SIG-M5 treated with dmso at 0.1 percent for 504 hours (cell line): ENCODE data around the gene ENTPD7.
"Not testable (repeated sequence)": the region's sequence is repeated elsewhere in the genome, so short reads cannot be mapped to it uniquely, and the experiment has no call there.

Experiments used
- DNase-seq: peaks from one replicate; lab custom pipeline; 2025; ENCODE audit not compliant: unreplicated experiment; lab: John Stamatoyannopoulos, UW

ENTPD7 gene, protein sequence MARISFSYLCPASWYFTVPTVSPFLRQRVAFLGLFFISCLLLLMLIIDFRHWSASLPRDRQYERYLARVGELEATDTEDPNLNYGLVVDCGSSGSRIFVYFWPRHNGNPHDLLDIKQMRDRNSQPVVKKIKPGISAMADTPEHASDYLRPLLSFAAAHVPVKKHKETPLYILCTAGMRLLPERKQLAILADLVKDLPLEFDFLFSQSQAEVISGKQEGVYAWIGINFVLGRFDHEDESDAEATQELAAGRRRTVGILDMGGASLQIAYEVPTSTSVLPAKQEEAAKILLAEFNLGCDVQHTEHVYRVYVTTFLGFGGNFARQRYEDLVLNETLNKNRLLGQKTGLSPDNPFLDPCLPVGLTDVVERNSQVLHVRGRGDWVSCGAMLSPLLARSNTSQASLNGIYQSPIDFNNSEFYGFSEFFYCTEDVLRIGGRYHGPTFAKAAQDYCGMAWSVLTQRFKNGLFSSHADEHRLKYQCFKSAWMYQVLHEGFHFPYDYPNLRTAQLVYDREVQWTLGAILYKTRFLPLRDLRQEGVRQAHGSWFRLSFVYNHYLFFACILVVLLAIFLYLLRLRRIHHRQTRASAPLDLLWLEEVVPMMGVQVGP

DNA sequence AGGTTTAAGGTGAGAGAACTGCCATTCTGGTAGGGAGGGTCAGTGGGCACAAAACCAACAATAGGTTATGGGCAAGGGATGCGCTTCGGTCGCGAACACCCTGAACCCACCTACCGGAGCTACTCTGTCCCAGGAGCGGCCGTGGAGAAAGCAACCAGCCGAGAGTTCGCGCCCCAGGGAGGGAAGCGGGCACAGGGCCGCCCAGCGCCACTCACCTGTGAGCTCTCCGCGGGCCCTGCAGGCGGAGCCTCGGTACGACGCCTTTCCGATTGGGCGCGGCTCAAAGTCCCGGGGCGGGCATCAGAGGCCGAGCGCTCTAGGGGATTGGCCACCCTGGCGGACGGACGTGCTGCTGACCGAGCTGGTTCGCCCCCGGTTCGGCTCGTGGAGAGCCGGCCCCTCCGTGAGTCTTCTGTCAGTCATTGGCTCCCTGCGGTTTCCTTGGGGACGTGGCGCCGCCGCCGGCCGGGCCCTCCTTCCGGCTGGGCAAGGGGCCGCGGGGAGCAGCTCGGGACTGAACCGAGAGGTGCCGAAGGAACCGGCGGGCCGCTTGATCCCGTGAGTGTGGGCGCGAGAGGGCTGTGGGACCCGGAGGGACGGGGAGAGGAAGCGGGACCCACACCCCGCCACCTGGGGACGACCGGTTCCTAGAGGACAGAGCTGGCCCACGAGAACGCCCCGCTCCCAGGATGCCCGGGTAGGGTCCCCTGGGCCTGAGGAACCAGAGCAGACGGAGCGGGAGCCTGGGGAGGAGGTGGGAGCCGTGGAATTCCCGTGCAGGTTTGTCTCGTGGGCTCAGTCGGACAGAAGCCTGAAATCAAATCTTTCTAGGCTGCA lies at the start of gene ENTPD7:
ENTPD7 (plus strand) TSS at position 479 of the 837 bp plus-strand sequence. CDS start 448 bp downstream, outside the sequence.
- peak; percentile 92 for DNase-seq

DNA sequence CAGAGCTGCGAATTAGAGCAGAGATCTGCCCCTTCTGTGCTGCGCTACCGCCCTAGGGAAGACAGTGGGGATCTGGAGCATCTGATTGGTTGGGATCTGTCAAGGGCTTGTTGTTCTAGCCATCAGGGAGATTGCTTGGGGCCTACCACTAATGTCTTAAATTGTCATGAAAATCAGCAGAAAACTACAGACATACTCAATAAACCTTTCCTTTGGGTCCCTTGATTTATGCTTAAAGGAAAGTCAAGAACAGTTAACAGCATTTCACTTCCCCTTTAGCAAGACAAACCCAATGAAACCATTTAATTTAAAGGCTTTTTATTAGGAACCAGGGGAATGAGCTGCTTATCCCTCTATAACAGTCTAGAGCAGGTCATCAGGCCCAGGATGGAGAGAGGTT lies 49.1 kb upstream of the ENTPD7 start:
- no peak for DNase-seq

DNA sequence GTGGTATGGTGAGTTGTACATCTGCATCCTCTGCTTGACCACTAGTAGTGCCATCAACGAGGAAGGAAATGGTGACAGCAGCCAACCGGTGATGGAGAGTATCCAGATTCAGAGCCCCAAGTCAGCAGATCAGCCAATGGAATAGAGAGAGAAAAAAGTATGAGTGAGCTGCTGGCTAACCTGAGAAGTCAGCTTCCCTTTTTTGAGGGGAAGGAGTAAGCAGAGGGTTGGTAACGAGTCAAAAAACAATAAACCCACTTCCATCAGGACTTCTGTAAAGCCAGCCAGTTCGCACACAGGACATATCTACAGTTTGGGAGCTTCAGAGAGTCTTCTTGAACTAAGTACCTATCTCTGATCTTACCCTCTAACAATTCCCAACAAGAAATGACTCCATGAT lies 48.0 kb upstream of the ENTPD7 start:
- no peak for DNase-seq

DNA sequence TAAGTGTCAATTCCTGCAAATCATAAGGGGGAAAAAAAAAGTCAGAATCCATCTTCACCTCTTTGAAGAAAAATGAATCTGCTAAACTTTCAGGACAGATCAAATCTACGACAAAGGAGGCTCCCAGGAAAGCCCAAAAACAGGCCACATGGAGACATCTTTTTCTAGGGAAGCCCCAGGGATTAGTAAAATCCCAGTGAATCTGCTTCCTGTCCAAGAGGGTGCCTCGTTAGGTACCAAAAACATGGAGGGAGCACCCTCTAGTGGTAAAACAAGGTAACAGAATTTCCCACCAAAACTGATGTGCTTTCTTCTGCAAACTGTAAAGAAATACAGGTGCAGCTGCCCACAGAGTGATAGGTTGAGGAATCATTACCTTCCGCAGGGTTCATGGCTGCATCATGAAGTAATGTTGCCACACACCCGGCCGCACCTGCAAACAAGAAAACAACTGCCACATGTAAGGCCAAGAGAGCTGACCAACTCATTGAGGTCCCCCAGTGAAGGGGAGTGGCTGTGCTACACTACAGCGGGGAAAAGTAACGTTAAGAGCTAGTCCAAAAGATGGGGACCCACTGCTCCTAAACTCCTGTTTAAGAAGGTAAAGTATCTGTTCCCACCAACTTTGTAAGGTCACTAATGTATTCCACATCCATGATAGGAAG lies 47.0 kb upstream of the ENTPD7 start:
- DNase-seq: peak; percentile 44

DNA sequence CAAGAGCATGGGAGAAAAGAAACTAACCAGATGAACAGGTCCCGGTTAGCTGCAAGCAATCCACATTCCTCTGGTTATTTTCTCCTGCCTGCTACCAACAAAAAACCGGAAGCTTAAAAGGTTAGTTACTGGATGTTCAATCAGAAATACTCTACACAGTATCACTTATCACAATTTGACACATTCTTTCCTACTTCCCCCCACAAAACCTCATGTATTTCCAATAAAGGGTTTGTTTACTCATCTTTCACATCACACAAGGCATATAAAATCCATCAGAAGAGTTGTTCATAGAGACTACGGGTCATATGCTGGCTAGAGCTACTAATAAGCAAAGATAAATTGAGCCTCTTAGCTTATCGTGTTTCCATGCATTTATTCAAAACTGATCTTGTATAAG lies 43.9 kb upstream of the ENTPD7 start:
- no peak for DNase-seq

DNA sequence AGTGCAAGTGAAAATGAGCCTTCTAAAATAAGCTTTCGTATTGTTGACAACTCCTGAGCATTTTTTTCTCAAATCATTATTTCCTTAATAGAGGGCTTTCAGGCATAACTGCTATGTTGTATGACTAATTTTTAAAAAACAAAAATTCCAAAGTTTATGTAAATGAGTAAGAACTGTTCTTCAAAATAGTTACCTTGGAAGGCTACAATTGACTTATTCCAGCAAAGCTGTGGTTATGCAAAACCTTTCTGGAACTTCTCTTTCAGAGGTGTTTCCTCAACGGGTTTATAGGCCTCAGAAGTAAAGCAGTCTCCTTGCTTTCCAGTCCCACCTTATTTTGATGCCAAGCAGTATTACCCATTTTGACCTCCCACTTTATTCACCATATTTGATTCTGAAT lies 41.6 kb upstream of the ENTPD7 start:
- DNase-seq: no peak

DNA sequence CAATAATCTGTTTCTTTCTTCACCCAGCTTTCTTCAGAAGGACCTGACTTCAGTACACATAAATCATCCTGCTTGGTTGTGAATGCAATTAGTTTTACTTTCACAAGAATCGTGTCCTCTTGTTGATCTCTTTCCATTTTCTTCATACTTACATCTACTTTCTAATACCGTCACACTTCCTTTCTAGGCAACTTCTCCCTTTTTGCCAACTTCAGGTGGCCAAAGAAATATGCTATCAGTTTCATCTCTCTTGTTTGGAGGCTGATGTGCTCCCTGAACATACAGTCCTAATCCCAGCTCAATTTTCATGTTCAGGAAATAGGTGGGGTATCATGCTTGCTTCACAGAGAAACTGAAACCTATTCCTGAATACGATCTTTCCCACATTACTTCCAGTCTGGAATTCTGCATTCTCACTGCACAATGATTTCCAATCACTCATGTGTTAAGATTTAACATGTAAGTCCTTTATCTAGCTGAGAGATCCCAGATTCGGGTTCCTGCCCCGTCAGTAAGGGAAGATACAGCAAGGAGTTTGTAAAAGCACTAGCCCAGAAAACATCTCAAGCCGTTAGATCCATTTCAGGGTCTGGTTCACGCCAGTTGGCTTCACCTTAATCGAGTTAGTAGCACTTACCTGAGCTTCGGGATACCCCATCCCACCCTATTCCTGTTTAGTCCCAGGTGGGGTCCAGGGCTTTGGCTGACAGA lies 40.1 kb upstream of the ENTPD7 start:
- DNase-seq: peak; percentile 66

DNA sequence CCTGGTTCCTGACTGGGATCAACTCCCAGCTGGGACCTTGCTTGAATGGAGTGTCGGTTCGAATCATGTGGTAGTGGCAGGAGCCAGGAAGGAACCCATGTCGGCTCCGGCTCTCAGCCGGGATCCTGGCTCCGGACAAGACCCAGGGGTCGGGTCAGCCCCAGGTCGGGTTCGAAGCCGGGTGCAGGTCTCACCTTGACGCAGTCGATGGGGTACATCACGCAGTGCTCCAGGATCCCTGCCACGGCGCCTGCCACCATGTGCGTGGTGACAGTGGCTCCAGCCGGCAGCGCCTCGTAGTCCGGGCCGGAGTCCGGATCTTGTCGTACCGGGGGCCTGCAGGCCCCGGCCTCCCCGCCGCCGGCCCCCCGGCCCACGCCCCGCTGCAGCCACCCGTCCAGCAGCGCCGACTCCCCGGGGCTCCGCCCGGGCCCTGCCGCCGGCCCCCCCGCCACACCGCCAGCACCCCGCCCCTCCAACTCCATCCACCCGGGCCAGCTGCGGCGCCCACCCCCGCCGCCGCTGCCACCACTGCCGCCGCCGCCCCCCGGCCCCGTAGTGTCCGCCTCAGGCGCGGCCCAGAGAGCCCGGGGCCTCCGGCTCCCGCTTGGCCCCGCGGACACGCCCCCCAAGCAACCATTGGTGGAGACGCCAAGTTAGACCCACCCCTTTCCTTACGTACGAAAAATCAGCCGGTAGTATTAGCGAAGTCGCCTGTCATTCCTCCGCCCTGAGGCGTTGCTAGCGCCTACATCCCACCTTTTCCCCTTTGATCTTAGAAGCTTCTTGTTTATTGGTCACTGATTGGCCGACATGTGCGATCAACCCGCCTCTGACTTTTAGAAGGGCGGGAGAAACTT lies 39.2 kb upstream of the ENTPD7 start, which contains the start of gene SLC25A28:
SLC25A28 (minus strand) TSS at position 589 of the 860 bp plus-strand sequence; CDS start at position 485, 104 bp downstream.
- DNase-seq: peak; percentile 99

DNA sequence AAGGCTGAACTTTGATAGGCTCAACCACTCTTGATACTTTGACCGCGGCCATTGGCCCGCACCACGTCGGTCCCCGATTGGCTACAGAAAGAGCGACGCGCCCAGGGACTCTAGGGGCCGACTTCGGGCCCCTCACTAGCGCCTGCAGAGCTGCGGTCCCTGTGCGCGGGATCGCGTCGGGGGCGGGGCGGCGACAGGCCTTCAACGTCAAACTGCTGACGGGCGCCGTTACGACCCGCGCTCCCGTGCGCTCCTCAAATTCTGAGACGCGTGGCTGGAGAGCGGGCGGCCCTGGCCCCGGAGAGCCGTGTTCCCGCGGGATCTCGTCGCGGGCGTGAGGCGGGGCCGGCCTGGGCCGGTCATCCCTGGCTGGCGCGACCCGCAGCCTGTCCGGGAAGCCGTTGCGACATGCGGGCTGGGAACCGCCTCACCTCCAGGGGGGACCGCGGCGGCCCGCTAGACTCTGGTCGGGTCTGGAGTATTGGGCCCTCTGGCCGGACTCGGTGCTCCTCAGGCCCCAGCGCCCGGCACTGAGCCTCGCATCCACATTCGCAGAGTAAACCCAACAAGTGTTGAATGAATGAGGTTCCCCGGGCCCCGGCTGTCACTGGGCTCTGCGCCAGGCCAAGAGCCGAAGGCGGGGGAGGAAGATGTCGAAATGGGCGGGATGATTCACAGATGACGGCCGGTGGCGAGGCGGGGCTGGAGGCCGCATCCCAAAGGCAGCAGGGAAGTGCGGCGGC lies 38.4 kb upstream of the ENTPD7 start:
- peak; percentile 76 for DNase-seq

DNA sequence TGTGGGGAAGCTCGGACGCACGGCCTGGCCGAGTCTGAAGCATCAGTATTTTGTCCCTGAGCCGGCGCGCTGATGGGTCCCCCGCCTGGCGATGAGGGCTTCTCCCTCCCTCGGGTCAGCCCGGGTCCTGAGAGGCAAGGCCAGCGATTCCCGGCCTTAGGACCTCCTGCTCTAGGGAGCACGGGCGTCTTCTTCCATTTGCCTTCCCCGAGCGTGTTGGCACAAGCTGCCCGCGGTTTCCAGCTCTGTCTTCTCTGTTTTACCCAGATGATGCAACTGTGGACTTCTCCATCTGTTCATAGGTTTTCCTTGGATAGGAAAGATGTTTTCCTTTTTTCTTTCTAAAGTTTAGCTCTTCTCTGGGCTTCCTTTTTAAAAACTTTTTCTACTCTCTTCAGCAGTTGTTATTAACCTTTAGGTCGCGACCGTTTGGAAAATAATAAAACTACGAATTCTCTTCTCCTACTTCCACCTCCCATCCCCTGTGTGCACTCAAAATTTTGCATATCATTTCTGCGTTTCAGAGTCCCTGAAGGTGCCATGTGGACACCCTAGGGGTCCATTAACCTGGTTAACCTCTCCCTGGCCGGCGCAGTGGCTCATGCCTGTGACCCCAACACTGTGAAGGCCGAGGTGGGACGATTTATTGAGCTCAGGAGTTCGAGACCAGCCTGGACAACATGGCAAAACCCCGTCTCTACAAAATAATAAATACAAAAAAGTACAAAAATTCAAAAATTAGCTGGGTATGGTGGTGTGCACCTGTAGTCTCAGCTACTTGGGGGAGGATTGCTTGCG lies 37.7 kb upstream of the ENTPD7 start:
- DNase-seq: peak; percentile 72

DNA sequence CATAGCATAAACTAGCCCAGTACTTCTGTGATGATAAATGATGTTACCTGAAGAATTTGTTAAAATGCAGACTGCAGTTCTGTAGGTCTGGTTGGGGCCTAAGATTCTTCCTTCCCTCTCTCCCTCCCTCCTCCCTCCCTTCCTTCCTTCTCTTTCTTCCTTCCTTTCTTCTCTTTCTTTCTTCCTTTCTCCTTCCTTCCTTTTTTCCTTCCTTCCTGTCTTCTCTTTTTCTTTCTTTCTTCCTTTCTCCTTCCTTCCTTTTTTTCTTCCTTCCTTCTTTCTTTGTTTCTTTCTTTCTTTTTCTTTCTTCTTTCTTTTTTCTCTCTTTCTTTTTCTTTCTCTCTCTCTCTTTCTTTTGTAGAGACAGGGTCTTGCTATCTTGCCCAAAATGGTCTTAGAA lies 35.4 kb upstream of the ENTPD7 start:
- no peak for DNase-seq

DNA sequence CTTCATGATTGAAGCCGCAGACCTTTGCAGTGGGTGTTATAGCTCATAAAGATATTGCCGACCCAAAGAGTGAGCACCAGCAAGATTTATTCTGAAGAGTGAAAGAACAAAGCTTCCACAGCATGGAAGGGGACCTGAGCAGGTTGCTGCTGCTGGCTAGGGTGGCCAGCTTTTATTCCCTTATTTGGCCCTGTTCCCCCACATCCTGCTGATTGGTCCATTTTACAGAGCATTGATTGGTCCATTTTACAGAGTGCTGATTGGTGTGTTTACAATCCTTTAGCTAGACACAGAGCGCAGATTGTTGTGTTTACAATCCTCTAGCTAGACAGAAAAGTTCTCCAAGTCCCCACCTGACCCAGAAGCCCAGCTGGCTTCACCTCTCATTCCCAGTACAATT lies 34.2 kb upstream of the ENTPD7 start:
- DNase-seq: not testable (repeated sequence)

DNA sequence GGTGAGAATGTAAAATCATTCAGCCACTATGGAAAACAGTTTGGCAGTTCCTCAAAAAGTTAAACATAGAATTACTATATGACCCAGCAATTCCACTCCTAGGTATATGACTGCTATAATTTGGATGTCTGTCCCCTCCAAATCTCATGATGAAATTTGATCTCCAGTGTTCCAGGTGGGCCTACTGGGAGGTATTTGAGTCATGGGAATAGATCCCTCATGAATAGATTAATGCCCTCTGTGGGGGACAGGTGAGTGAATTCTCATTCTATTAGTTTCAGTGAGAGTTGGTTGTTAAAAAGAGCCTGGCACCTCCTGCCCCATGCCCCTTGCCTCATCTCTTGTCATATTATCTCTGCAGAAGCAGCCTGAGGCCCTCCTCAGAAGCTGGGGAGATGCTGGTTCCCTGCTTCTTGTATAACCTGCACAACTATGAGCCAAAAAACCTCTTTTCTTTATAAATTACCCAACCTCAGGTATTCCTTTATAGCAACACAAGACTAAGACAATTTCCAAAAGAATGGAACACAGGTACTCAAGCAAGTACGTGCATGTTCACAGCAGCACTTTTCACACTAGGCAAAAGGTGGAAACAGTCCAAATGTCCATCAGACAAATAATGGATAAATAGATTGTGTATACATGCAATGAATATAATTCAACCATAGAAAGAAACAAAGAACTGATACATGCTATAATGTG lies 30.2 kb upstream of the ENTPD7 start:
- no peak for DNase-seq

DNA sequence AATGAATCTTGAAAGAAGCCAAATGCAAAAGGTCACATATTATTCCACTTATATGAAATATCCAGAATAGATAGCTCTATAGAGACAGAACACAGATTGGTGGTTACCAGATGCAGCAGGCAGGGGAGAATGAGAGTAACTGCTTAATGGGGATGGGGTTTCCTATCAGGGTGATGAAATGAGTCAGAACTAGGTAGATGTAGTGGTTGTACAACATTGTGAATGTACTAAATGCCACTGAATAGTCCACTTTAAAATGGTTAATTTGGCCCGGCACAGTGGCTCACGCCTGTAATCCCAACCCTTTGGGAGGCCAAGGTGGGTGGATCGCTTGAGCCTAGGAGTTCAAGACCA lies 29.7 kb upstream of the ENTPD7 start:
- no peak for DNase-seq

DNA sequence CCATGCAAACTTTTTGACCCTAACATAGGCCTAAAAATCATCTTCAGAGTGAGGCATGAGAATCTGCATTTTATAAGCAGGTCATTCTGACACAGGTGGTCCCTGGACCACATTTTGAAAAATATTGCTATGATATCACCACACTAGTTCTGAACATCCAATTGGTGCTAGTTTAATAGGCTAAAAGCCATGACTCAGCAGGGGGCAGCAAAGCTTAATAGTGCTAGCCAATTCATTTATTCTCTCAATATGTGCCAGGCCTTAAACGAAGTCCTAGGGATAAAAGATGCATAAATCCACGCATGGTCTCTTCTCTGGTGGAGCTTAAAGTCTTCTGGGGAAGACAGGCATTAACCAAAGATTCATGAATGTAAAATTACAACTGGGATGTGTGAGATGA lies 28.9 kb upstream of the ENTPD7 start:
- peak; percentile 16 for DNase-seq

DNA sequence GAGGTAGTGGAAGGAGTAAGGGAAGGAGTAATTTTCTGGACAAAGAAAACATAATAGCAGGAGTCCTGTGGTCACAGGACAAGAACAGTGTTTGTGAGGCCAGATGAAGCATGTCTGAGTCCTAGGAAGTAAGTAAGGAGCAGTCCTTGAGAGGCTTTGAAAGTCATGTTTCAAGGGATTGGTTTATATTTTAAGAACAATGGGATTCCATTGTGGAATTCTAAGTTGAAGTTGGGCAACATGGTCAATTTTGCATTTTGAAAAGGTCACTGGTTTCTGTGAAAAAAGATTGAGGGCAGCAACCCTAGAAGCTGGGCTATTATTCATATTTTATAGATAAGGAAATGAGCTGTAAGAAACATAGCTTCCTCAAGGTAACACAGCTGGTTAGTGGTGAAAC lies 28.3 kb upstream of the ENTPD7 start:
- DNase-seq: no peak

DNA sequence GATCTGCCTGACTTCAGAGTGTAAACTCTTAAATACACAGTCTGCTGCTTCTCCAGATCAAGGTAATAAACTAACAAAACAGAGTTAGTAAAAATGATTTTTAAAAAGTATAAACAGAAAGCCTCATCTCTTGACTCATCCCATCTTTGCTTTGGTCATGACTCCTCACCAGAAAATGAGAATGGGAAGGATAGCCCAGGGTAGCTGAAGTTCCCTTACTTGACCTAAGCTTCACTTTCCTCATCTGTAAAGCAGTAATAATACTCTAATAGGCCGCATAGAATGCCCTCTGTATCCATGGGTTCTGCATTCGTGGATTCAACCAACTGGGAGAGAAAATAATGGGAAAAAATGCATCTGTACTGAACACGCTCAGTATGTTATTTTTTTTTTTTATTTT lies 27.8 kb upstream of the ENTPD7 start:
- DNase-seq: no peak

DNA sequence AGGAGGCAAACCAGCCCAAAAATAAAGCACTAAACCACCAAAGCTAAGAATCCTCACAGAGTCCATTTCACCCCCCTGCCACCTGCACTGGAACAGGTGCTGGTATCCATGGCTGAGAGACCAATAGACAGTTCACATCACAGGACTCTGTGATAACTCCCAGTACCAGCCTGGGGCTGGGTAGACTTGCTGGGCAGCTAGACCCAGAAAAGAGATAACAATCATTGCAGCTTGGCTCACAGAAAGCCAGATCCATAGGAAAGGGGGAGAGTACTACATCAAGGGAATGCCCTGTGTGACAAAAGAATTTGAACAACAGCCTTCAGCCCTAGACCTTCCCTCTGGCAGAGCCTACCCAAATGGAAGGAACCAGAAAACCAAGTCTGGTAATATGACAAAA lies 25.5 kb upstream of the ENTPD7 start:
- DNase-seq: no peak
